ENCODE results near the gene TTC19.
A peak's percentile ranks its signal among the peaks of the same experiment; 100 is the strongest.

The TTC19 gene, protein sequence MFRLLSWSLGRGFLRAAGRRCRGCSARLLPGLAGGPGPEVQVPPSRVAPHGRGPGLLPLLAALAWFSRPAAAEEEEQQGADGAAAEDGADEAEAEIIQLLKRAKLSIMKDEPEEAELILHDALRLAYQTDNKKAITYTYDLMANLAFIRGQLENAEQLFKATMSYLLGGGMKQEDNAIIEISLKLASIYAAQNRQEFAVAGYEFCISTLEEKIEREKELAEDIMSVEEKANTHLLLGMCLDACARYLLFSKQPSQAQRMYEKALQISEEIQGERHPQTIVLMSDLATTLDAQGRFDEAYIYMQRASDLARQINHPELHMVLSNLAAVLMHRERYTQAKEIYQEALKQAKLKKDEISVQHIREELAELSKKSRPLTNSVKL

DNA sequence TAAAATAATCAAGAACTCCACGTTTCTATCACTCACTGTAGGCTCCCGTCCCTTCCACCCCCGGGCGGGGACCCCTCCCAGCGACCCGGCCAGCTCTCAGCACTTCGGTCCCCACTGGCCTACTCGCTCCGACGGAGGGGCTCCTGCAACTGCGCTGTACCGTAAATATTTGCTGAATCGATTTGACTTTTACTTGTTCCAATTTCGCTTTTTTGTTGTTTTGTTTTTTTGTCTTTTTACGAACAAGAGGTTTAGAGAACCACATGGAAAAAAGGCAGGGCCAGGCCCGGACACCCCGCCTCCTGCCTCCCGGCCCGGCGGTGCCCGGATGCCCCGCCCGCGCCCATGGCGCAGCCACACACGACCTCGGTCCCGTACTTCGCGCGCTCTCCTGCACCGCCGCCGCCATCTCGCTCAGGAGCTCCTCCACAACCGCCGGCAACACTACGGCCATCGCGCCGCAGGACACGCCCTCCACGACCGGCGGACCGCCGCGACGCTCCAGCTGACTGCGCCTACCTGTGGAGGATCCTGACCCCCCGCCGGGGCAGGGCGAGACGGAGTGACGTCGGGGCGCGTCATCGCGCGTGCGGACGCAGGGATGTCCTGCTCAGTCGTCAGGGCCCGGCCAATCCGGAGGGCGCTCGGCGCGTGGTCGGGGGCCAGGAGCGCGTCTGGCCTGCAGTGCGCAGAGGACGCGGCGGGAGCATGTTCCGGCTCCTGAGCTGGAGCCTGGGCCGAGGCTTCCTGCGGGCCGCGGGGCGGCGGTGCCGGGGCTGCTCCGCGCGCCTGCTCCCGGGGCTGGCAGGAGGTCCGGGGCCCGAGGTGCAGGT, at the start of gene TTC19, which contains the start of gene ZSWIM7:
TSS of gene TTC19 (plus strand) at position 684 of the 833 bp plus-strand sequence. CDS start at position 709, 25 bp downstream.
TSS of gene ZSWIM7 (minus strand) at position 564 of the 833 bp plus-strand sequence. CDS start at position 454, 110 bp downstream.
- peak; percentile 68 to 83 for DNase-seq (ENCODE audit: low read depth in 2 of 2)

DNA sequence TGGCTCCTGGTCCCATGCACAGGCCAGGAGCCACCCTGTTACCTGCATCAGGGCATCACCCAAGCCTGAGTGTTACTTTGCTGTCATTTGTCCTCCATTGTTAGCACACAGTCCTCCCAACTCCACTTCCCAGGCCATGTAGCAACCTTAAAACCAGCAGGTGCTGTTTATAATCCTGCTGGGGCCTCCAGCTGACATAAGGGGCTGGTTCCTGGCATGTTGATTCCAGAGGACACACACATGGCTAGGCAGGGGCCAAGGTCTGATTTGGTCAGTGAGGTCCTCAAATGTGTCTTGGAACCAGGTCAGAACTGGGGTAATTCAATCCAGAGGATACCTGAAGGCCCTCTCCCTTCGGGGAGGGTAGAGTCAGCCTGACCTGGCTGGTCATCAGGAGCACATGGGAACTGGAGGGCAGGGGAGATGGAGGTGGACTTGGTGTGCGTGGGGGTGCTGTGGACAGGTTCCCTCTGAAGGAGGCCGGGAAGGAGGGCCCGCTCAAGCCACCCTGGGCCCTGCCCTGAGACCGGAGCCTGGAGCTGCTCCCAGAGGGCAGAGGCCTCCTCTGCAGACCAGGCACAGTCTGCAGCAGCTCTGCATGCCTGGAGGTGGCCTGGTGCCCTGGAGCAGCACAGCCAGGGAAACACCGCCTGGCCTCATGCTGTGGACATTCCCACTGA, 48.1 kb upstream of the TTC19 start:
- DNase-seq (ENCODE audit: low read depth in 2 of 2), result no peak

DNA sequence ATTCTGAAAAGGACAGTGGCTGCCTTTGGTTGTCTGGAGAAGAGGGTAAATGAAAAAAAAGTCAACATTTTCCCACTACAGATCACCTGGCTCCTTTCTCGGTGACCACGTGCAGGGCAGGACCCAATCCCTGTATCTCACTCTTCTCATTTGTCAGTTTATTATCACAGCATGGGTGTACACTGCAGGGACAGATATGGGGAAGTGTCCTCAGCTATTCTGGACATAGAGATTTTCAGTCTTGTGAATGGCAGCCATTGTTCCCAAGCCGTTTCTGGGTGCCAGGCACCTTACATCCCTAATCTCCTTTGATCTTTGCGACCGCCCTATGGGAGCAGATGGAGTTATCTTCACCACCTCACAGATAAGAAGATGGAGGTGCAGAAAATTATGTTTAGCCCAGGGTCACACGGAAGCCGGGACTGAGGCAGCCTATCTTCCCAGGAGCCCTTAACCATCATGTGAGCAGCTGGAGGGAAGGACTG, 47.5 kb upstream of the TTC19 start:
- DNase-seq (ENCODE audit: low read depth in 2 of 2), result no peak

DNA sequence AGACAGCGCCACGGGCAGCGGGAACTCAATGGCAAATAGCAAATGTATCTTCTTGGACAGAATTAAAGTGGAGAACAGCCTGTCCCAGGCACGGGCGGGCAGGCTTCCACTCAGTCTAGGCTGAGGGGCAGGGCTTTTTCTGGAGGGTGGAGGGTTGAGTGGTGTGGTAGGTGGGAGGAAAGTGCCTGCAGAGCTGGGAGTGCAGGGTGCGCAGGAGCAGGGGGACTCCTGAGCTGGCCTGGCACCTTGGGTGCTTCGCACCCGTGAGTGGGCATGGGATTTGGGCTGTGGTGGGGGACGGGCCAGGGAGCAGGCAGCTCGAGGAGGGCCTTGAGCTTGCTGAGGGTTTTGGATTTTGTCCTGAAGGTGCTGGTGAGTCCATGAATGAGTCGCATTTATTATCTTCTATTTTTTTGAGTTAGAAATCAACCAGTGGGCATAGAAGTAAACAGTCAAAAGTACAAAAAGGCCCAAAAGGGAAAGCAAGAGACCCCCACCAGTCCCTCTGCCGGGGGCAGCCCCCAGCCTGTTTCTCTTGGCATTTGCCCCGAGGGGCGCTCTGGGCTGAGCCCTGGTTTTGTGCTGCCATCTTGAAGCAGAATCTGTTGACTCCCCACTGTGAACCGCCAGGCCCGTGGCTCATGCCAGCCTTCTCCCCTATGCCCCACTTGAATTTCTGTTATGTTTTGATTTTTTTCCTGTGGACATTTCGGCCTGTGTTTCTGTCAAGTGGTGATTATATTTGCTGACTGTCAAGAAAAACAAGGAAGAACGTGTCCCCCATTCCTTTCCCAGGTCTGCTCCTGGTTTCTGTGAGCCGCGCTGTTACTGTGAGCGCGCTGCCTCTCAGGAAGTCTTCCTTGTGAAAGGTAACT, 46.5 kb upstream of the TTC19 start:
- no peak for DNase-seq (ENCODE audit: low read depth in 2 of 2)

DNA sequence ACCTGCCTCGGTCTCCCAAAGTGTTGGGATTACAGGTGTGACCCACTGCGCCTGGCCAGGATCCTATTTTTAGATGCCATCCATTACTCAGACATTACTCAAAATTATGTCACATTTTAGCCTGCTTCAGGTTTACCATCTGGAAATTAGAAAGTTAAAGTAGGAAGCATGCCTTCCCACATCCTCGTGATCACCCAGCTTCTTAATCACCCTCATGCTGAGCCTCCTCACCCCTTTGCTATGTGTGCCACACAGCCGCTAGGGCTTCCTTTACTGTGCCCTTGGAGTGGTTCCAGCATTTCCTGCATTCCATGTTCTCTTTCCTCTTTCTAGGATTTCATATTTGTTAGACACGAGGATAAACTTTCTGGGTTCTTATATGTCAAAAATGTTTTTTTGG, 45.4 kb upstream of the TTC19 start:
- no peak for DNase-seq (ENCODE audit: low read depth in 2 of 2)

DNA sequence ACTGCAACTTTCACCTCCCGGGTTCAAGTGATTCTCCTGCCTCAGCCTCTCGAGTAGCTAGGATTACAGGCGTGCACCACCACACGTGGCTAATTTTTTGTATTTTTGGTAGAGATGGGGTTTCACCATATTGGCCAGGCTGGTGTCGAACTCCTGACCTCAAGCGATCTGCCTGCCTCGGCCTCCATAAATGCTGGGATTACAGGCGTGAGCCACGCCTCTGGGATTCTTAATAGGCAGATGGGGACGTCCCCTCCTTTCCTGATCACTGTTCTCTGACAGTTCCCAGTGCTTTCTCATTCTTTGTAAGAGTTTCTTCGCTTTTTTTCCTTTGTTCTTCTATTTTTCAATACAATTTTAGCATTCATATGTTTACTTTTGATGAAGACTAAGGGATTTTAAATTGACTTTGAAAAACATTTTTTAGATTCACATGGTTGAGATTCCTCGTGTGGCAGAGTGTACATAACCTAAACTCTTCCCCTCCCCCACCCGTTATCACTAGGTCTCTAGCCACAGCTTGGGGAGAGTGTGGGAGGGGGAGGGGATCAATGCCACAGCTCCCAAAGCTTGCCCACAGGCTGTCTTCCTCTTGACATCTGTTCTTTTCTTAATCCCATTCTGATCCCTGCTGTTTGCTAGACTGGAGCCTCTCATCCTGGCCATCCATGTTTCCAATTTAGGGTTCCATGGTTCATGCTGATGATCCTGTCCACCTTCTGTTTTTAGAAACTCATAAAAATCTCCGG, 43.7 kb upstream of the TTC19 start:
- DNase-seq (ENCODE audit: low read depth in 2 of 2), result no peak

DNA sequence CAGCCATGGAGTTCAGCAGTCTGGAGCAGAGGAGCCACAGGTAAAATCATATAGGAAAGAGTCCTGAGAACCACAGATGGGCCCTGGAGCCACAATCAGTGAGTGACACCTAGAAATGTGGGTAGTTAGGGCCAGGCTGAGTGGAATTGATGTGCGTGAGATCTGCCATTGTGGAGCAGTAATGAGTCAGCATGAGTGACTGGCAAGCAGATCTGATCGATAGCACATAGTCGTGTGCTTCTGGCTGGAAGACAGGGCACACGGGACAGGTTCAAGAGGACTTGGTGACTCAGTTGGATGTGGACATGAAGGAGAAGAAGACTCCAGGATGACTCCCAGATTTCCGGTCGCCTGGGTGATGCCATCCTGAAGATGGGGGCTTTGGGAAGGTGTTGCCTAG, 42.4 kb upstream of the TTC19 start:
- no peak for DNase-seq (ENCODE audit: low read depth in 2 of 2)

DNA sequence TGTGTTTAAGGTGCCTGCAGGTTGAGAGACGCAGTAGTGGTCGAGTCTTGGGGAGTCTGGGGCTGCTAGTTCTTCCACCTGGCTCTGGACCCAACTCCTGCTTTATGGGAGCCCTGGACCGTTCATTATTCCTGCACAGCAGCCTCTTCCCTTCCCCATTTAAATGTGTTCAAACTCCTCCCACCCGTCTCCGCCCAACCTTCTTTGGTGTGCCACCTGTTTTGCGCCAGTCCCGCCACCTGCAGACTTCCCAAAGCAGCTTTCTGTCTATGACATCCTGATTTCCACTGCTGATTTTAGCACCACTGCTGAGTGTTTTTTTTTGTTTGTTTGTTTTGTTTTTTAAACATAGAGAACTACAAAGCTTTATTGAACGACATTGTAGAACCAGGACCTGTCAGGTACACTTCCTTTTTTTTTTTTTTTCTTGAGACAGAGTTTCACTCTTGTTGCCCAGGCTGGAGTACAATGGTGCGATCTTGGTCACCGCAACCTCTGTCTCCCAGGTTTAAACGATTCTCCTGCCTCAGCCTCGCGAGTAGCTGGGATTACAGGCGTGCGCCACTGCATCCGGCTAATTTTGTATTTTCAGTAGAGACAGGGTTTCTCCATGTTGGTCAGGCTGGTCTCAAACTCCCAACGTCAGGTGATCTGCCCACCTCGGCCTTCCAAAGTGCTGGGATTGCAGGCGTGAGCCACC, 41.9 kb upstream of the TTC19 start:
- no peak for DNase-seq (ENCODE audit: low read depth in 2 of 2)

DNA sequence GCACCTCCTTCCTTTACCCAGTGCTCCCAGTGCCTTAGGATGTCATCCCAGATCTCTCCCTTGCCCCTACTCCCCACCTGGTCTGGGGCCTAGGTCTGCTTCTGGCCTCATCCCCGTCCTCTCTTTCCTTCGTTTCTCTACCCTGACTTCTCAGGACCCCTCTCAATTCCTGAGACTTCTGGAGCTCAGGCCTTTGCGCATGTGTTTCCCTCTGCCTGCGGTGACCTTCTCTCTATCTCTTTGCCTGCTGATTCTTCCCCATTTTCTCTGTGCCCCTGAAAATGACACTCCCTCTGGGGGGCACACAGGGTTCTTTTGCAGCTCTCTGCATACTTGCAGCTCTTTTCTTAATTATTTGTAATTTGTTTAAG, 41.2 kb upstream of the TTC19 start:
- DNase-seq (ENCODE audit: low read depth in 2 of 2), result no peak

DNA sequence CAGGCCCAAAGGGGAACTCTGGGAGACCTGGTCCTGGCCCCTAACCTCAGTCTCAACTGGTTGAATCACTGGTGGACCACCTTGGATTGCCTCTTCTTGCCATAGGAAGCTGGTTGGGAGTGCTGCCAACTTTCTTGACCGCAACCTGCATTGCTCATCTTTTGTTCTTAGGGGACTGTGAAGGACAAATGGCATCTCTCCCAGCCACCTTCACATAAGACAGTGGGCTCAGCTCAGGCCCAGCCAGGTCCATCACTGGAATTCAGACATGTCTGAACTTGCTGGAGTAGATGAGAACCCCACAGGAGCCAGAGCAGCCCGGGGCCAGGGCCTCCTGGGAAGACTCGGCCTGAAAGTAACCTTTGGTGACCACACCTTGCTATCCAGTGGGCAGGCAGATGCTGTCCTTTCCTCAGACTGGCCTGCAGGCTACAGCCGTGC, 35.9 kb upstream of the TTC19 start:
- DNase-seq (ENCODE audit: low read depth in 2 of 2), result no peak

DNA sequence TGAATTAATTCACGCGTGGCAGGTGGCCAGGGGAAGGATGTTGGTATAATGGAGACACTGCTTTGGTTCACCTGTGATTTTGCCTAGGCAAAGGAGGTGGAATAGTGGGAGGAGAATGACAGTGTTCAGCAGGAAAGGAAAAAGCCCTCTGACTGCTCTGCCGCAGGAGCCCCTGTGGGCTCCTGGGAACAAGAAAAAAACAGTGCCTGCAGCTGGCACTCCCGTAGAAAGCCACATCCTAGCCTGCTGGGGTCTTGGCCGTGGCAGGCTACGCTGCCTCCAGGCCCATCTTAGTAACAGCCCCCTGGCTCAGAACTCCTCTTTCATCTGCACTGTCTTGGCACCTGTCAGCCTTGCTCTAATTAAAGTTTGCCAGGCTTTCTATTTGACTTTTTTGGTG, 34.1 kb upstream of the TTC19 start:
- no peak for DNase-seq (ENCODE audit: low read depth in 2 of 2)

DNA sequence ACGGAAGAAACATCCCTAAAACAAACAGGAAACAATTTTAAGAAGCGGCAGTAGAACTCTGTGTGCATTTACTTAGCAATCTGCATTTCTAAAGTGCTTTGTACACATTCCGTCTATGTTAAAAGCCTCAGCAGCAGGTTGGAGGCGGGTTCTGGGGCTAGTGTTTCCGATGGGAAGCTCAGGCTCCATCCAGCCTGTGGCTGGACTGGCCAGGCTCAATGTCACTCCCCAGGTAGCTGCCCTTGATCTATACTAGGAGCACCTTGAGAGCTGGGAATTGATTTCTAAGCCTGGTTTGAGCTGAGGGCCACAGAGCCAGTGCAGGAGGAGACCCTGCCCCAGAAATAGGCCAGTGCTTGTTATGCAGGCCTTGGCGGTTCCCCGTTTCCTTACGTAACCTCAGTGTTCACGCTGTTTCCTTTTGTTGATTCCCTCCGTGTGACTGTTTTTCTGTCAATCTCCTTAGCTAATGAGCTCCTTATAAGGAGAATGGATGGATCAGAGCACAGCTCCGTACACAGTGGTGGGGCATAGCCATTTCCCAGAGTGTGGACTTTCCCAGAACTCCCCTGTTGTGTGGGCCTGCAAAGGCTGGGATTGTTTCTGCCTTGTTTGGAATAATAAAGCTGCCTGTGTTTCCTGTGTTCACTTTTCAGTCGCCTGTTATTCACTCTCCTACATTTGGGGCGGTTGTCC, 33.3 kb upstream of the TTC19 start:
- DNase-seq (ENCODE audit: low read depth in 2 of 2), result no peak

DNA sequence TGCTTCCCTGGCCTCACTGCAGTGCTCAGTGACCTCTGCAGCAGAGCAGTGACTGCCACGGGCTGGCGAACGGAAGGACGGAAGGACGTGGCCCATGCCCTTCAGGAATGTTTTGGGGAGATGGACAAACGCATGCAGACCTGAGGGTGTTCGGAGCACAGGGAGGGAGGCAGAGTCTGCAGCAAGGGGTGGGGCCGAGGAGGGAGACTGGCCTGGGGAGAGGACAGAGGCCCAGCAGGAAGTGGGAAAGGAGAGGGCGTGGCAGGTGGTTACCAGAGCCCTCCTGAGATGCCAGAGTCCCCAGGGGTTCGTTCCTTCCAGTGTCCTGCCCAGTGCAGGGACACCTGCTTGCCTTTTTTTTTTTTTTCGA, 32.8 kb upstream of the TTC19 start:
- no peak for DNase-seq (ENCODE audit: low read depth in 2 of 2)

DNA sequence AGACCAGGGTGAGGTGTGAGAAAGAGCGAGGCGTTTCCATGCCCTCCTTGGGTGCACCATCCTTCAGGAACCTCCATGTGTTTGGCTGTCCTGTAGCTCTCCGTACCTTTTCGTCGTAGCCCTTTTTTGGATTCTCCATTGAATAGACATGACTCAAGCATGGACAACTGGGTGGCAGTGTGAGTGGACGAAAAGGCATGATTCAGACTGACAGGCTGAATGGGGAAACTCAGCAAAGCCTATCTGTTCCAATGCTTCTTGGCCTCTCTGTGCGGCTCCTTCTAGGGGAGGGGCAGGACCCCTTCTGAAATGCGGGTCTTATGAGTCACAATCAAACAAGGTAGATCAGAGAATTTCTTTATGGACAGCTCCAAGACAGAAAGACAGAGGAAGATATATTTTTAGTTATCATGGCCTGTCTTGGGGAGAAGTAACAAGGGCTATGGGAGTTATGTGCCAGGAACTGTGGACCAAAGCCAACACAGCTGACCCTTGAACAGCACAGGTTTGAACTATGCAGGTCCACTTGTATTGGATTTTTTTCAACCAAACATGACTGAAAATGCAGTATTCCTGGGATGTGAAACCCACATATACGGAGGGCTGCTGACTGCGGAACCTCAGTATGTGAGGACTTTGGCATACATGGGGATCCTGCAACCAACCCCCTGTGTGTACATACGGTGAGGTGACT, 31.8 kb upstream of the TTC19 start:
- no peak for DNase-seq (ENCODE audit: low read depth in 2 of 2)

DNA sequence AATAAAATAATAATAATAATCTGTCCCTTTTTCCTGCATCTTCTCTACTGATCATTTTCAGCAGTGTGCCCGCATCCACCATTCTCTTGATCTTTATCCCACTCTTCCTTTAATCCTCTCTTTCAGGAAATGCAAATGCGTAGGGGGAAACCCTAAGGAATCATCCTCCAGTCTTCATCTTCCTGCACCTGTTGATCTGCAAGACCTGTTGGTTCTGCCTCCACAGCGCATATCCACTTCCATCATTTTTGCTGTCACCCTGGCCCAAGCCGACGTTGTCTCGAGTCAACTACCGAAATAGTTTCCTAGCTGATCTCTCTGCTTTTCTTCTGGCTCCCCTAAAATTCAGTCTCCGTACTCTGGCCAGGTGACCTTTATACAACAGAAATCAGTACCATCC, 30.2 kb upstream of the TTC19 start:
- no peak for DNase-seq (ENCODE audit: low read depth in 2 of 2)

DNA sequence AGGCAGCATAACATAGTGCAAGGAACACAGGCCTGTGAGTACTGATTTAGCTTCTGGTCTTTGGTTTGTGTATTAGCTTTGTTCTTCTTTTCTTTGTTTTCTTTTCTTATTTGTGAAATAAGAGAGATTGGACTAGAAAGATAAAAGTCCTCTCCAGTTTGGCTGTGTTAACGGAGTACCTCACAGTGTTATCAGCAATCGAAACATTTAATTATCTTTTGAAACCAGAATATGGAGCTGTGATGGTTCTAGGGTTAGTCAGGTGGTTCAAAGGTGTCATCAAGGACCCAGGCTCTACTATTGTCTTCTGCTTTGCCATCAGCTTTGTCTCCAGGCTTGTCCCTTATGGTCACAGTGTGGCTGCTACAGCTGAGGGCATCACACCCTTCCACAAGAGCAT, 29.1 kb upstream of the TTC19 start:
- DNase-seq (ENCODE audit: low read depth in 2 of 2), result no peak

DNA sequence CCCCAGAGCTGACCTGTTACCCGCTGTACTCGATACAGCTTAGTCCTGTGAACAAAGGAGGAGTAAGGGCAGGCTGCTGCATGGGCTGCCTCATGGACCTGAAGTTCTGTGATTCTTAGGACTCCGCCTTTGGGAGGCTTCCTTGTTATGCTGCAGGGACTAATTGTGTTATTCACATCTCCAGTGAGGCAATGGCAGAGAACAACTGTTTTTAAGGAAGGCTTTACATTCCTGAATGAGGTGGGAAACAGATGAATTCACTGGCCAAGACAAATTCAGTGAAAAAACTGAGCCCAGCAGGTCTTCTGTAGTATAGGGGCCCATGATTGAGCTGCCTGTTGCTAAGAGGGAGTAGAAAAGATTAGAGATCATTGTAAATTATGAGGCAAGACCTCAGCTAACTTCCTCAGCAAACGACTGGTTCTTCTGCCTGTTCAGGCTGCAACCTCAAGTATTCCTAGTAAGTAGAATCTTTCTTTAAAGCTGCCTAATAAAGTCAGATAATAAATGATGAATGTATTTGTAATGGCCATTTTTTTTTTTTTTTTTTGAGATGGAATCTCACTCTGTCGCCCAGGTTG, 28.4 kb upstream of the TTC19 start:
- no peak for DNase-seq (ENCODE audit: low read depth in 2 of 2)

DNA sequence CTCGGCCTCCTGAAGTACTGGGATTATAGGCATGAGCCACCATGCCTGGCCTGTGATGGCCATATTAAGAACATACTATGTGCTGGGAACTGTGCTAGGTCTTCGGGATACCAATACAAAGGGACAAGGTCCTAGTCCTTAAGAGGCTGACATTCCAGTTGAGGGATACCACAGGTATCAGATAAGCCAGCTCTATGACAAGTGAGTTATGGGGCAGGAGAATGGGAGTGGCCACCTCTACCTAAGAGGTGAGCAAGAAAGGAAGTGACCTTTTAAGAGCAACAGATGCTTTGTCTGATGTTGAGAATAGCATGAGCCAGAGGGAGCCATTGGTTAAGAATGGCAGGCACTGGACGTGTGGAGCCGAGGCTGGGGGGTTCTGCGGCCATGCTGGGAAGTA, 27.7 kb upstream of the TTC19 start:
- DNase-seq (ENCODE audit: low read depth in 2 of 2), result no peak

Data from stimulated activated CD4-positive, alpha-beta T cell treated with anti-CD3 and anti-CD28 coated beads, Interleukin-1b, Interleukin-23, amount 100 ng/mL, for 1 hour (primary cell).